Liver (tissue), 9 donors: ENCODE results near the gene MAN1C1. TPM values are rescaled to one million over a fixed set of nuclear protein-coding genes. Genes with fewer than 3 reads are reported as not detected.

Experiments used
- DNase-seq: peaks from one replicate; pipeline ENCODE4 v3.0.0-alpha.2; 2017; ENCODE audit warnings: low spot score
- H3K27ac ChIP-seq, 2 donors: one replicate each; pipeline ENCODE4 v1.7.0; 2013; ENCODE audit warnings: inconsistent platforms in 2 of 2, low read length in 2 of 2, control low read depth in 1 of 2, low read depth in 1 of 2, mild to moderate bottlenecking in 1 of 2
- H3K27me3 ChIP-seq, 4 donors: one replicate each; pipeline versions ENCODE4 v1.6.1 to v1.7.0; 2013; ENCODE audit warnings: low read length in 3 of 4, inconsistent platforms in 1 of 4, mild to moderate bottlenecking in 1 of 4, moderate library complexity in 1 of 4; ENCODE audit not compliant: control insufficient read depth in 4 of 4, insufficient read depth in 4 of 4
- H3K36me3 ChIP-seq, 4 donors: one replicate each; pipeline versions ENCODE4 v1.6.1 to v1.7.0; 2013; ENCODE audit warnings: low read length in 3 of 4, mild to moderate bottlenecking in 3 of 4, low read depth in 1 of 4, moderate library complexity in 1 of 4; ENCODE audit not compliant: control insufficient read depth in 4 of 4, insufficient read depth in 3 of 4
- H3K4me1 ChIP-seq, 4 donors: one replicate each; pipeline versions ENCODE4 v1.6.1 to v1.7.0; 2013; ENCODE audit warnings: low read length in 3 of 4, mild to moderate bottlenecking in 3 of 4, moderate library complexity in 1 of 4; ENCODE audit not compliant: control insufficient read depth in 4 of 4, insufficient read depth in 4 of 4
- H3K4me3 ChIP-seq, 3 donors: one replicate each; pipeline versions ENCODE4 v1.6.1 to v1.7.0; 2013; ENCODE audit warnings: low read length in 3 of 3, control low read depth in 1 of 3, low read depth in 1 of 3, mild to moderate bottlenecking in 1 of 3
- H3K9ac ChIP-seq, 2 donors: one replicate each; pipeline ENCODE4 v1.7.0; 2013; ENCODE audit warnings: low read length in 2 of 2, mild to moderate bottlenecking in 2 of 2, moderate library complexity in 2 of 2, control low read depth in 1 of 2, low read depth in 1 of 2
- H3K9me3 ChIP-seq, 4 donors: one replicate each; pipeline versions ENCODE4 v1.6.1 to v1.7.0; 2013; ENCODE audit warnings: low read length in 3 of 4; ENCODE audit not compliant: control insufficient read depth in 4 of 4
- ATF3 ChIP-seq: IDR thresholded peaks from 2 replicates; pipeline ENCODE4 v1.6.1; 2016; ENCODE audit warnings: antibody characterized with exemption
- CTCF ChIP-seq: fragments of 150-350 bp; IDR thresholded peaks from 2 replicates; pipeline ENCODE4 v1.5.1; 2017; ENCODE audit warnings: improper control_type of control experiment, low read depth, low read length; ENCODE audit not compliant: missing input control
- EGR1 ChIP-seq, 2 donors: IDR thresholded peaks; 2 replicates each; pipeline ENCODE4 v1.6.1; 2016 to 2018; ENCODE audit warnings: antibody characterized with exemption in 2 of 2, low read depth in 2 of 2
- FOXA1 ChIP-seq: IDR thresholded peaks from 2 replicates; pipeline ENCODE4 v1.6.1; 2016; ENCODE audit warnings: antibody characterized with exemption
- FOXA2 ChIP-seq: IDR thresholded peaks from 2 replicates; pipeline ENCODE4 v1.6.1; 2016; ENCODE audit warnings: antibody characterized with exemption
- GABPA ChIP-seq, 2 donors: IDR thresholded peaks in 1 of 2; conservative IDR thresholded peaks in 1 of 2; 2 replicates each; pipeline ENCODE4 v1.6.1; 2016; ENCODE audit warnings: antibody characterized with exemption in 2 of 2, mild to moderate bottlenecking in 1 of 2, moderate library complexity in 1 of 2
- HNF4A ChIP-seq, 2 donors: conservative IDR thresholded peaks; 2 replicates each; pipeline ENCODE4 v1.6.1; 2016; ENCODE audit warnings: antibody characterized with exemption in 2 of 2, mild to moderate bottlenecking in 2 of 2
- HNF4G ChIP-seq: IDR thresholded peaks from 2 replicates; pipeline ENCODE4 v1.6.1; 2016; ENCODE audit warnings: antibody characterized with exemption
- JUND ChIP-seq, 2 donors: IDR thresholded peaks; 2 replicates each; pipeline ENCODE4 v1.6.1; 2016; ENCODE audit warnings: antibody characterized with exemption in 2 of 2
- NR2F2 ChIP-seq: IDR thresholded peaks from 2 replicates; pipeline ENCODE4 v1.6.1; 2016; ENCODE audit warnings: antibody characterized with exemption
- RAD21 ChIP-seq, 2 donors: IDR thresholded peaks; 2 replicates each; pipeline ENCODE4 v1.6.1; 2016; ENCODE audit warnings: antibody characterized with exemption in 2 of 2, mild to moderate bottlenecking in 2 of 2
- REST ChIP-seq: IDR thresholded peaks from 2 replicates; pipeline ENCODE4 v1.6.1; 2016; ENCODE audit warnings: antibody characterized with exemption, mild to moderate bottlenecking
- RXRA ChIP-seq, 2 donors: IDR thresholded peaks; 2 replicates each; pipeline ENCODE4 v1.6.1; 2017 to 2018; ENCODE audit warnings: antibody characterized with exemption in 2 of 2, mild to moderate bottlenecking in 1 of 2
- SP1 ChIP-seq: IDR thresholded peaks from 2 replicates; pipeline ENCODE4 v1.6.1; 2018; ENCODE audit warnings: antibody characterized with exemption, mild to moderate bottlenecking
- TAF1 ChIP-seq: conservative IDR thresholded peaks from 2 replicates; pipeline ENCODE4 v1.6.1; 2016; ENCODE audit warnings: antibody characterized with exemption, mild to moderate bottlenecking
- YY1 ChIP-seq: IDR thresholded peaks from 2 replicates; pipeline ENCODE4 v1.6.1; 2016; ENCODE audit warnings: antibody characterized with exemption, mild to moderate bottlenecking
- ZBTB33 ChIP-seq: IDR thresholded peaks from 2 replicates; pipeline ENCODE4 v1.6.1; 2016; ENCODE audit warnings: antibody characterized with exemption
- WGBS: extraction: QIAGEN DNeasy Blood & Tissue Kit; methylation state at CpG from one replicate; pipeline ENCODE4 v1.1.7; 2013; 5-methylcytosine and 5-hydroxymethylcytosine counted together
- polyA plus RNA-seq, 2 donors: library from polyadenylated mRNA; stranded (reverse) in 1 of 2; unstranded in 1 of 2; fragments of 200-250 nt in 1 of 2; fragments of >200 nt in 1 of 2; fragmentation: Nextera tagmentation in 1 of 2; extraction: Ambion mirVana in 1 of 2; gene quantifications; one replicate each; pipeline versions ENCODE4 v1.2.1 to v1.2.3, GENCODE V29; 2013 to 2015
- total RNA-seq, 2 donors: library from RNA; depleted of rRNA; stranded (reverse); fragments of >200 nt; gene quantifications; one replicate each; pipeline ENCODE4 v1.2.3, GENCODE V29; 2014
- TF ChIP-seq, protein P1 (sequence below): IDR thresholded peaks from 2 replicates; pipeline ENCODE4 v1.6.1; 2016; ENCODE audit warnings: antibody characterized with exemption
- donor health status: healthy.
- donor health status: healthy.
- donor health status: healthy.
- donor health status: healthy.
- donor health status: healthy.

Gene MAN1C1
- total and polyA plus RNA-seq, 4 donors: 6.3 to 16.0 (median 8.1) TPM

DNA sequence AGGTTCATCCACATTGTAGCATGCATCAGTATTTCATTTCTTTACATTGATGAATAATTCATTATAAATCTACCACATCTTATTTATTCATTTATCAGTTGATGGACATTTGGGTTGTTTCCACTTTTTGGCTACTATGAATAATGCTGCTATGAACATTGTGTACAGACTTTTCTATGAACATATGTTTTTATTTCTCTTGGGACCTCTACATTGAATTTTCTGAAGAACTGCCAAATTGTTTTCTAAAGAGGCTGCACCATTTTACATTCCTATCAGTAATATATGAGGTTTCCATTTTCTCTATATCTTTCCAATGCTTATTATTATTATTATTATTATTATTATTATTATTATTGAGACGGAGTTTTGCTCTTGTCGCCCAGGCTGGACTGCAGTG is 102.1 kb downstream of the MAN1C1 start:
- Histone ChIP-seq H3K9ac (no peak overlapping the region), H3K27me3 (no peaks in the 10 kb centered on the region), H3K4me1 (no peaks in the 10 kb centered on the region), H3K36me3 (no peaks in the 10 kb centered on the region), H3K9me3 (no peaks in the 10 kb centered on the region), H3K27ac (no peak overlapping the region), H3K4me3 (no peak overlapping the region)
- DNase-seq: no peak
- no peak for TF ChIP-seq JUND (IDR thresholded peaks at IDR 0.05)
- TF ChIP-seq NR2F2: no peak
- no peak for TF ChIP-seq EGR1 (IDR thresholded peaks at IDR 0.05; ENCODE audit: low read depth in 2 of 2)
- WGBS: 97% methylated on average over 2 of the region's 2 CpGs

DNA sequence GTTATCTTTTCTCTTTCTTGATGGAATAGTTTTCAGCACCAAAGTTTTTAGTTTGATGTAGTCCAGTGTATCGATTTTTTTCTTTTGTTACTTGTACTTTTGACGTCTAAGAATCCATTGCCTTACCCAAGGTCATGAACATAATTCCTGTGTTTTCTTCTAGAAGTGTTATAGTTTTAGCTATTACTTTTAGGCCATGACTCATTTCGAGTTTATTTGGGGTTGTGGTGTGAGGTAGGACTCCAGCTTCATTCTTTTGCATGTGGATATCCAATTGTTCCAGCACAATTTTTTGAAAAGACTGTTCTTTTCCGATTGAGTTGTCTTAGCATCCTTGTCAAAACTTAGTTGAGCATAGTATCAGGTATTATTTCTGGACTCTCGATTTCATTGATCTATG is 104.0 kb downstream of the MAN1C1 start:
- no peak for DNase-seq
- Histone ChIP-seq H3K4me1 (no peaks in the 10 kb centered on the region), H3K36me3 (no peaks in the 10 kb centered on the region), H3K9ac (no peak overlapping the region), H3K27me3 (no peaks in the 10 kb centered on the region), H3K27ac (no peak overlapping the region), H3K4me3 (no peak overlapping the region), H3K9me3 (no peaks in the 10 kb centered on the region)
- 88% methylated on average over 5 of the region's 5 CpGs for WGBS
- TF ChIP-seq NR2F2 (no peak), ATF3 (no peak), SP1 (no peak), HNF4G (no peak), HNF4A (conservative IDR thresholded peaks at IDR 0.05) (no peak), RXRA (IDR thresholded peaks at IDR 0.05) (no peak), GABPA (IDR thresholded peaks at IDR 0.05 in 1 of 2, conservative IDR thresholded peaks at IDR 0.05 in 1 of 2) (no peak), CTCF (no peak), FOXA2 (no peak), TAF1 (no peak), REST (no peak), EGR1 (IDR thresholded peaks at IDR 0.05; ENCODE audit: low read depth in 2 of 2) (no peak), YY1 (no peak), ZBTB33 (no peak), FOXA1 (no peak), JUND (IDR thresholded peaks at IDR 0.05) (no peak), RAD21 (IDR thresholded peaks at IDR 0.05) (no peak)
- TF ChIP-seq, protein P1, sequence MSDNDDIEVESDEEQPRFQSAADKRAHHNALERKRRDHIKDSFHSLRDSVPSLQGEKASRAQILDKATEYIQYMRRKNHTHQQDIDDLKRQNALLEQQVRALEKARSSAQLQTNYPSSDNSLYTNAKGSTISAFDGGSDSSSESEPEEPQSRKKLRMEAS: no peak
